OCI-LY7 (cell line): Measurements from ENCODE around the gene MEF2C.

Experiments
- CTCF ChIP-seq: fragments of 200-600 bp; sonication (generic); conservative IDR thresholded peaks from 2 replicates; pipeline ENCODE4 v1.5.1; 2014; ENCODE audit warnings: mild to moderate bottlenecking, antibody characterized with exemption, low read length, moderate library complexity, mixed read lengths
- EZH2phosphoT487 ChIP-seq: fragments of 200-600 bp; sonication (generic); IDR thresholded peaks from 2 replicates; pipeline ENCODE4 v1.6.1; 2018; ENCODE audit warnings: low read depth, borderline replicate concordance, mild to moderate bottlenecking, mixed run types, antibody characterized with exemption, low read length, moderate library complexity, mixed read lengths

- TF ChIP-seq EZH2phosphoT487: no peak
- no peak for TF ChIP-seq CTCF
Observed at GRCh38 chr5:88881571-88881971, 1.4 kb downstream of the MEF2C start.
